Stimulated activated memory B cell treated with anti-CD40 and anti-IgM and Interleukin-4, amounts not matched to agents 10 μg/mL and 1 μg/mL and 100 μg/mL, for 72 hours (primary cell): Measurements from ENCODE around the gene INSR.
"Not testable (repeated sequence)": the region's sequence is repeated elsewhere in the genome, so short reads cannot be mapped to it uniquely, and the experiment has no call there.

Experiments
- ATAC-seq: fragments of 150-1000 bp; cut with Tn5 transposase; 2 replicates; pipeline ENCODE4 v1.10.0; 2021
- H3K27ac Mint-ChIP-seq: one replicate; pipeline ENCODE4 v1.8.0; 2022; ENCODE audit warnings: mild to moderate bottlenecking, mixed read lengths
- H3K27me3 Mint-ChIP-seq: one replicate; pipeline ENCODE4 v1.8.0; 2022; ENCODE audit warnings: mixed read lengths
- H3K36me3 Mint-ChIP-seq: one replicate; pipeline ENCODE4 v1.8.0; 2022; ENCODE audit warnings: mixed read lengths
- H3K4me1 Mint-ChIP-seq: one replicate; pipeline ENCODE4 v1.8.0; 2022; ENCODE audit warnings: mixed read lengths
- H3K4me3 Mint-ChIP-seq: one replicate; pipeline ENCODE4 v1.8.0; 2022; ENCODE audit warnings: mild to moderate bottlenecking, moderate library complexity, mixed read lengths
- H3K9me3 Mint-ChIP-seq: one replicate; pipeline ENCODE4 v1.8.0; 2022; ENCODE audit warnings: mixed read lengths

INSR gene

GRCh38 chr19:7069042-7069903 lies 224.9 kb downstream of the INSR start, which contains the start of gene ZNF557:
Gene ZNF557 (plus strand): TSS chr19:7069703. CDS start chr19:7075075, 5,372 bp downstream.
- Mint-ChIP-seq H3K27me3 (no peaks in the 10 kb centered on the region), H3K4me3 (peak within 1 kb of the TSS; percentile 96), H3K4me1 (peaks cover 14% of the 10 kb centered on the region), H3K27ac (peak within 1 kb of the TSS; percentile 97), H3K36me3 (peaks cover 26% of the 10 kb centered on the region), H3K9me3 (peaks cover 3% of the 10 kb centered on the region)
- ATAC-seq: peak; percentile 99

- Mint-ChIP-seq H3K27ac (peak overlapping the region; percentile 97), H3K9me3 (peaks cover 3% of the 10 kb centered on the region)
These were observed 225.6 kb downstream of the INSR start for GRCh38 chr19:7068599-7068998.

GRCh38 chr19:7067716-7068115 lies 226.5 kb downstream of the INSR start:
- peaks cover 12% of the 10 kb centered on the region for H3K36me3 Mint-ChIP-seq
- H3K4me3 Mint-ChIP-seq: no peak overlapping the region
- H3K4me1 Mint-ChIP-seq: peaks cover 13% of the 10 kb centered on the region
- H3K27ac Mint-ChIP-seq: no peak overlapping the region
- H3K9me3 Mint-ChIP-seq: peaks cover 3% of the 10 kb centered on the region
- no peak for ATAC-seq
- H3K27me3 Mint-ChIP-seq: no peaks in the 10 kb centered on the region

More at GRCh38 chr19:7068599-7068998, 225.6 kb downstream of the INSR start:
- Mint-ChIP-seq H3K27me3 (no peaks in the 10 kb centered on the region), H3K36me3 (peaks cover 19% of the 10 kb centered on the region), H3K4me3 (peak overlapping the region; percentile 96), H3K4me1 (peaks cover 14% of the 10 kb centered on the region)
- ATAC-seq: no peak

GRCh38 chr19:7067122-7067521 lies 227.1 kb downstream of the INSR start:
- H3K27me3 Mint-ChIP-seq, H3K9me3 Mint-ChIP-seq, H3K4me3 Mint-ChIP-seq, H3K36me3 Mint-ChIP-seq, H3K4me1 Mint-ChIP-seq, H3K27ac Mint-ChIP-seq, ATAC-seq: not testable (repeated sequence)

- no peak overlapping the region for H3K4me3 Mint-ChIP-seq
- H3K27me3 Mint-ChIP-seq: no peaks in the 10 kb centered on the region
- no peak for ATAC-seq
- H3K36me3 Mint-ChIP-seq: no peaks in the 10 kb centered on the region
- H3K9me3 Mint-ChIP-seq: peaks cover 3% of the 10 kb centered on the region
- H3K27ac Mint-ChIP-seq: no peak overlapping the region
- H3K4me1 Mint-ChIP-seq: peaks cover 3% of the 10 kb centered on the region
These were observed 230.3 kb downstream of the INSR start for GRCh38 chr19:7063764-7064418.

- no peak overlapping the region for H3K27ac Mint-ChIP-seq
- no peak overlapping the region for H3K4me3 Mint-ChIP-seq
- ATAC-seq: no peak
These were observed 230.9 kb downstream of the INSR start for GRCh38 chr19:7063339-7063738.

More at GRCh38 chr19:7063339-7063738, 230.9 kb downstream of the INSR start:
- Mint-ChIP-seq H3K4me1 (no peaks in the 10 kb centered on the region), H3K36me3 (no peaks in the 10 kb centered on the region), H3K27me3 (no peaks in the 10 kb centered on the region), H3K9me3 (peaks cover 3% of the 10 kb centered on the region)
